ENCODE data around the gene MISFA.

Gene MISFA

GRCh38 chr11:18599739-18600230, at the start of gene MISFA:
MISFA (plus strand) TSS chr11:18599789; CDS start chr11:18599929, 140 bp downstream.
- H3K4me1 ChIP-seq (ENCODE audit: control insufficient read depth in 2 of 2, insufficient read depth in 2 of 2, low read length in 2 of 2): no peaks in the 10 kb centered on the region
- no peak within 1 kb of the TSS for H3K4me3 ChIP-seq (ENCODE audit: low read length in 2 of 2)
- no peak within 1 kb of the TSS for H3K27ac ChIP-seq (ENCODE audit: low read depth in 2 of 2, low read length in 2 of 2)
- no peaks in the 10 kb centered on the region for H3K9me3 ChIP-seq (ENCODE audit: control insufficient read depth in 2 of 2, low read length in 2 of 2)
- no peaks in the 10 kb centered on the region for H3K27me3 ChIP-seq (ENCODE audit: control insufficient read depth in 2 of 2, insufficient read depth in 2 of 2, low read length in 2 of 2)
- H3K9ac ChIP-seq (ENCODE audit: low read depth in 1 of 2, low read length in 2 of 2): no peak within 1 kb of the TSS
- H3K36me3 ChIP-seq (ENCODE audit: control insufficient read depth in 2 of 2, insufficient read depth in 2 of 2, low read length in 2 of 2): peaks cover 3 to 14% of the 10 kb centered on the region in 2 donors

DNA sequence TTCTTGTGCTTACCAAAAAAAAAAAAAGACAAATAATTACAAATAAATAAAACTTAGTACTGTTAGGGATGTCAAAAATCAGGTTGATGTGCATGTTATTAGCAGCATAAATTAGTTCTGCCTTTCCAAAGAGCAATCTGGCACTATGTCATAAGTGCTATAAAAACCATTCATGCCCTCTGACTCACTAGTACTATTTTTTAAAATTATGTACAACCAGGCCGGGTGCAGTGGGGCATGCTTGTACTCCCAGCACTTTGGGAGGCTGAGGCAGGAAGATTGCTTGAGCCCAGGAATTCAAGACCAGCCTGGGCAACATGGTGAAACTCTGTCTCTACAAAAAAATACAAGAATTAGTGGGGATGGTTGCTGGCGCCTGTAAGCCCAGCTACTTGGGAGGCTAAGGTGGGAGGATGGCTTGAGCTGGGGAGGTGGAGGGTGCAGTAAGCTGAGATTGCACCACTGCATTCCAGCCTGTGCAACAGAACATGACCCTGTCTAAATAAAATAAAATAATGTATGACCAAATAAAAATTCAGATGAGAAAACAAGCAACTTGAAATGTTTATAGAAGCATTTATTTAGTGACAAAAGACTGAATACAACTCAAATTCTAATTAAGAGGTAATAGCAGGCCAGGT, 36.4 kb upstream of the MISFA start:
- Histone ChIP-seq H3K9me3 (ENCODE audit: control insufficient read depth in 2 of 2, low read length in 2 of 2) (no peaks in the 10 kb centered on the region), H3K9ac (ENCODE audit: low read depth in 1 of 2, low read length in 2 of 2) (no peak overlapping the region)

DNA sequence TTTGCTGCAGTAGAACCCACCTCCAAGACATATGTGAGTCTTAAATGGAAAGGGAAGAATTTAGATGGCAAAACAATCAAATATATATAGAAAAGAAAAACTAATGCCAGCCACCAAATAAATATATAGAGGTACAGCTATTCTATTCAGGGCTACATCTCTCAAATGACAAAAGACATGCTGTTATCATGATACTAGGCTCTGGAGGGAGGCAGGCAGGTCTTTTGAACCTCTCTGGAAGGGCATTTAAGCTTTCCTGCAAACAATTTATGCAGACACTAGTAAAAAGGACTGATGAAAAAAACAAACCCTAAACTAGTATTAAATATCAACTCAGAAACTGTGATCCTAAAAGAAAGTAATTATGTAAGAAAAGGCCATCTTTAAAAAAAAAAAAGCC, 35.4 kb upstream of the MISFA start:
- no peak overlapping the region for H3K9ac ChIP-seq (ENCODE audit: low read depth in 1 of 2, low read length in 2 of 2)
- peaks cover 21 to 27% of the 10 kb centered on the region in 2 donors for H3K36me3 ChIP-seq (ENCODE audit: control insufficient read depth in 2 of 2, insufficient read depth in 2 of 2, low read length in 2 of 2)
- H3K9me3 ChIP-seq (ENCODE audit: control insufficient read depth in 2 of 2, low read length in 2 of 2): no peaks in the 10 kb centered on the region
- no peak overlapping the region for H3K27ac ChIP-seq (ENCODE audit: low read depth in 2 of 2, low read length in 2 of 2)
- H3K4me1 ChIP-seq (ENCODE audit: control insufficient read depth in 2 of 2, insufficient read depth in 2 of 2, low read length in 2 of 2): no peaks in the 10 kb centered on the region
- H3K27me3 ChIP-seq (ENCODE audit: control insufficient read depth in 2 of 2, insufficient read depth in 2 of 2, low read length in 2 of 2): no peaks in the 10 kb centered on the region
- H3K4me3 ChIP-seq (ENCODE audit: low read length in 2 of 2): no peak overlapping the region

More for the DNA sequence above, 36.4 kb upstream of the MISFA start:
- Histone ChIP-seq H3K27ac (ENCODE audit: low read depth in 2 of 2, low read length in 2 of 2) (no peak overlapping the region), H3K27me3 (ENCODE audit: control insufficient read depth in 2 of 2, insufficient read depth in 2 of 2, low read length in 2 of 2) (no peaks in the 10 kb centered on the region), H3K4me1 (ENCODE audit: control insufficient read depth in 2 of 2, insufficient read depth in 2 of 2, low read length in 2 of 2) (no peaks in the 10 kb centered on the region), H3K4me3 (ENCODE audit: low read length in 2 of 2) (no peak overlapping the region), H3K36me3 (ENCODE audit: control insufficient read depth in 2 of 2, insufficient read depth in 2 of 2, low read length in 2 of 2) (peaks cover 22 to 31% of the 10 kb centered on the region in 2 donors)

DNA sequence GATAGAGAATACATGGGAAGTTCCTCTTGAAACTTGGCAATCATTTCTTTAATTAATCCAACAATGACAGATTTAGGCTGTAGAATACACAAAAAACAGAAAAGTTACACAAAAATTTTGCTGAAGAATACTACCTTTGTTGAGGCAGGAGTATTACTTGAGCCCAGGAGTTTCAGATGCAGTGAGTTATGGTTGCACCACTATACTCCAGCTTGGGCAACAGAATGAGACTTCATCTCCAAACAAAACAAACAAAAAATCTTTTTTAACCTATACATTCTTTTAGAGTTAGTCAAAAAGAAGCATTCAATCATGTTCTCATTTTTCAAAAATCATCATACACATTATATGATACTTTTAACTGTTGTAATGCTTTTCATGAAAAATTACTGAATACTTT, 33.2 kb upstream of the MISFA start:
- Histone ChIP-seq H3K27ac (ENCODE audit: low read depth in 2 of 2, low read length in 2 of 2) (no peak overlapping the region), H3K4me3 (ENCODE audit: low read length in 2 of 2) (no peak overlapping the region), H3K9ac (ENCODE audit: low read depth in 1 of 2, low read length in 2 of 2) (no peak overlapping the region), H3K36me3 (ENCODE audit: control insufficient read depth in 2 of 2, insufficient read depth in 2 of 2, low read length in 2 of 2) (peaks cover 23 to 32% of the 10 kb centered on the region in 2 donors), H3K4me1 (ENCODE audit: control insufficient read depth in 2 of 2, insufficient read depth in 2 of 2, low read length in 2 of 2) (no peaks in the 10 kb centered on the region), H3K27me3 (ENCODE audit: control insufficient read depth in 2 of 2, insufficient read depth in 2 of 2, low read length in 2 of 2) (no peaks in the 10 kb centered on the region), H3K9me3 (ENCODE audit: control insufficient read depth in 2 of 2, low read length in 2 of 2) (no peaks in the 10 kb centered on the region)

DNA sequence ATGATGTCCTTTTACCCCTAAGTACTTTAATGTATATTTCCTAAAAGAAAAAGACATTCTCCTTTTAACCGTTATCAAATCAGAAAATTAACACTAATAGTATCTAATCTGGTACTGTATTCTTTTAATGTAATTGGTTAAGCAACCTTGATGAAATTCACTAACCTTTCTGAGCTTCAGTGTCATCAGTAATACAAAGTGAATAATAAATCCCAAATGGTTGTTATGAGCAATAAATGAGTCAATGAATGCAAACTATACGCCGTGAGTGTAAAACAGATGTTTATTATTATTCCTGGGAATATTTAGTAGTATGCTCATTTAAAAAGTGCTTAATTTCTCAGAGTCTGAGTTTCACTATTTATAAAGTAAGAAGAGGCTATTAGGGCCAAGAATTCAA, 32.5 kb upstream of the MISFA start:
- Histone ChIP-seq H3K27me3 (ENCODE audit: control insufficient read depth in 2 of 2, insufficient read depth in 2 of 2, low read length in 2 of 2) (no peaks in the 10 kb centered on the region), H3K9me3 (ENCODE audit: control insufficient read depth in 2 of 2, low read length in 2 of 2) (no peaks in the 10 kb centered on the region), H3K36me3 (ENCODE audit: control insufficient read depth in 2 of 2, insufficient read depth in 2 of 2, low read length in 2 of 2) (peaks cover 23 to 32% of the 10 kb centered on the region in 2 donors), H3K4me1 (ENCODE audit: control insufficient read depth in 2 of 2, insufficient read depth in 2 of 2, low read length in 2 of 2) (no peaks in the 10 kb centered on the region), H3K27ac (ENCODE audit: low read depth in 2 of 2, low read length in 2 of 2) (no peak overlapping the region), H3K9ac (ENCODE audit: low read depth in 1 of 2, low read length in 2 of 2) (no peak overlapping the region), H3K4me3 (ENCODE audit: low read length in 2 of 2) (no peak overlapping the region)

GRCh38 chr11:18575361-18575760, 24.2 kb upstream of the MISFA start:
- H3K27ac ChIP-seq (ENCODE audit: low read depth in 2 of 2, low read length in 2 of 2): peak overlapping the region in 1 of 2 donors; percentile 13
- no peaks in the 10 kb centered on the region for H3K27me3 ChIP-seq (ENCODE audit: control insufficient read depth in 2 of 2, insufficient read depth in 2 of 2, low read length in 2 of 2)
- peaks cover 8% of the 10 kb centered on the region in 2 donors for H3K36me3 ChIP-seq (ENCODE audit: control insufficient read depth in 2 of 2, insufficient read depth in 2 of 2, low read length in 2 of 2)
- H3K9me3 ChIP-seq (ENCODE audit: control insufficient read depth in 2 of 2, low read length in 2 of 2): no peaks in the 10 kb centered on the region
- H3K4me3 ChIP-seq (ENCODE audit: low read length in 2 of 2): no peak overlapping the region
- H3K4me1 ChIP-seq (ENCODE audit: control insufficient read depth in 2 of 2, insufficient read depth in 2 of 2, low read length in 2 of 2): peaks cover 3 to 11% of the 10 kb centered on the region in 2 donors
- H3K9ac ChIP-seq (ENCODE audit: low read depth in 1 of 2, low read length in 2 of 2): no peak overlapping the region

- Histone ChIP-seq H3K36me3 (ENCODE audit: control insufficient read depth in 2 of 2, insufficient read depth in 2 of 2, low read length in 2 of 2) (peaks cover 3 to 6% of the 10 kb centered on the region in 2 donors), H3K27me3 (ENCODE audit: control insufficient read depth in 2 of 2, insufficient read depth in 2 of 2, low read length in 2 of 2) (no peaks in the 10 kb centered on the region), H3K27ac (ENCODE audit: low read depth in 2 of 2, low read length in 2 of 2) (peak overlapping the region; percentile 69 to 76), H3K9ac (ENCODE audit: low read depth in 1 of 2, low read length in 2 of 2) (peak overlapping the region; percentile 38 to 54), H3K9me3 (ENCODE audit: control insufficient read depth in 2 of 2, low read length in 2 of 2) (no peaks in the 10 kb centered on the region), H3K4me3 (ENCODE audit: low read length in 2 of 2) (peak overlapping the region; percentile 69 to 77), H3K4me1 (ENCODE audit: control insufficient read depth in 2 of 2, insufficient read depth in 2 of 2, low read length in 2 of 2) (peaks cover 3 to 11% of the 10 kb centered on the region in 2 donors)
These were observed 20.5 kb upstream of the MISFA start for GRCh38 chr11:18578975-18579598.

DNA sequence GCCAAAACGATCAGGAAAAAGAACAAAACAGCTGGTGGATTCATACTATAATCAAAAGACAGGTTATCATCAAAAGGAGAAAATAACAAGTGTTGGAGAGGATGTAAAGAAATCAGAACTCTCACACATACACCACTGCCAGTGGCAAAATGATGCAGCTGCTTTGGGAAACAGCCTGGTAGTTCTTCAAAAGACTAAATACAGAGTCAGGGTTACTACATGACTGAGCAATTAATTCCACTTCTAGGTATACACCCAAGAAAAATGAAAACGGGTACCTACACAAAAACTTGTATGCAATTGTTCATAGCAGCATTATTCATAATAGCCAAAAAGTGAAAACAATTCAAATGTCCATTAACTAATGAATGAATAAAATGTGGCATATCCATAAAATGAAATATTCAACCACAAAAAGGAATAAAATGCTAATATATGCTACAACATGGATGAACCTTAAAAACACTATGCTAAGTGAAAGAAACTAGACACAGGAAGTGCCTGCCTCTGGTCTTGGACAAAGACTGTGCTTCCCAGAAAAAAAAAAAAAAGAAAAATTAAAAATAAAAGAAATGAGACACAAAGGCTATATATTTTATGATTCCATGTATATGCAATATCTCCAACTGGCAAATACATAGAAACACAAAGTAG, 19.3 kb upstream of the MISFA start:
- Histone ChIP-seq H3K9me3 (ENCODE audit: control insufficient read depth in 2 of 2, low read length in 2 of 2) (no peaks in the 10 kb centered on the region), H3K4me1 (ENCODE audit: control insufficient read depth in 2 of 2, insufficient read depth in 2 of 2, low read length in 2 of 2) (peaks cover 3 to 11% of the 10 kb centered on the region in 2 donors), H3K27ac (ENCODE audit: low read depth in 2 of 2, low read length in 2 of 2) (no peak overlapping the region), H3K36me3 (ENCODE audit: control insufficient read depth in 2 of 2, insufficient read depth in 2 of 2, low read length in 2 of 2) (peaks cover 3% of the 10 kb centered on the region in 2 donors), H3K27me3 (ENCODE audit: control insufficient read depth in 2 of 2, insufficient read depth in 2 of 2, low read length in 2 of 2) (no peaks in the 10 kb centered on the region), H3K9ac (ENCODE audit: low read depth in 1 of 2, low read length in 2 of 2) (no peak overlapping the region), H3K4me3 (ENCODE audit: low read length in 2 of 2) (no peak overlapping the region)

DNA sequence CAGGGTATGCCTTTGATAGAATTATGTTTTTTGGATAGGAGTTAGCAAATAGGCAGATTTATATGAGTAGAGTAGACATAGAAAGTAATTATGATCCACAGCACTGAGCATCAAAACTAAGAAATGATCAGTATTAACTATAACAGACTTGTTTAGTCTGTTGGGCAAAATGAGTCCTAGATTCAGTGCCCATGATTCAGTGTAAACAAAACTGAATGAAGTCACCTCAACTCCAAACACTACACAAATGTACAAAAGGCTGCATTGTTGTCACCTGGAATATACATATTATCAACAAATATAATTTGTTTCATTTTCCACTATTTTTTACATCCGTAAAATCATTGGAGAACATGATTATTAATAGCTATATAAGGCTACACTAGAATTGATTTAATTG, 17.8 kb upstream of the MISFA start:
- Histone ChIP-seq H3K9ac (ENCODE audit: low read depth in 1 of 2, low read length in 2 of 2) (no peak overlapping the region), H3K27ac (ENCODE audit: low read depth in 2 of 2, low read length in 2 of 2) (no peak overlapping the region), H3K36me3 (ENCODE audit: control insufficient read depth in 2 of 2, insufficient read depth in 2 of 2, low read length in 2 of 2) (peaks cover 0 to 3% of the 10 kb centered on the region in 2 donors), H3K4me3 (ENCODE audit: low read length in 2 of 2) (no peak overlapping the region), H3K27me3 (ENCODE audit: control insufficient read depth in 2 of 2, insufficient read depth in 2 of 2, low read length in 2 of 2) (no peaks in the 10 kb centered on the region), H3K9me3 (ENCODE audit: control insufficient read depth in 2 of 2, low read length in 2 of 2) (no peaks in the 10 kb centered on the region), H3K4me1 (ENCODE audit: control insufficient read depth in 2 of 2, insufficient read depth in 2 of 2, low read length in 2 of 2) (peaks cover 3 to 6% of the 10 kb centered on the region in 2 donors)

All from mucosa of rectum (tissue), 2 donors.